ENCODE results near the gene CHMP4B. TPM values are rescaled to one million over a fixed set of nuclear protein-coding genes. Genes with fewer than 3 reads are reported as not detected.

CHMP4B gene
- 100 to 1,000 TPM in 1 of 3 donors, 10 to 100 TPM in 2; 96.0 to 119 (median 99.3) TPM for polyA plus RNA-seq (ENCODE audit: insufficient read length in 3 of 3)
- long read RNA-seq, donor 1, transcript CHMP4B-201 (5 exons, 1,646 nt) = major isoform, 61 of 75 reads
- long read RNA-seq, donor 1, partial matches to known transcripts = 14 of 75 reads
- long read RNA-seq, donor 1, other reads (novel, unspliced or antisense) = 0 of 75 reads
- long read RNA-seq, donor 2, transcript CHMP4B-201 (5 exons, 1,646 nt) = major isoform, 63 of 68 reads
- long read RNA-seq, donor 2, partial matches to known transcripts = 5 of 68 reads
- long read RNA-seq, donor 2, other reads (novel, unspliced or antisense) = 0 of 68 reads
- long read RNA-seq, donor 3, transcript CHMP4B-201 (5 exons, 1,646 nt) = major isoform, 66 of 78 reads
- long read RNA-seq, donor 3, partial matches to known transcripts = 12 of 78 reads
- long read RNA-seq, donor 3, other reads (novel, unspliced or antisense) = 0 of 78 reads
- long read RNA-seq, donor 4, transcript CHMP4B-201 (5 exons, 1,646 nt) = major isoform, 62 of 93 reads
- long read RNA-seq, donor 4, partial matches to known transcripts = 31 of 93 reads
- long read RNA-seq, donor 4, other reads (novel, unspliced or antisense) = 0 of 93 reads
- long read RNA-seq, donor 5, transcript CHMP4B-201 (5 exons, 1,646 nt) = major isoform, 28 of 44 reads
- long read RNA-seq, donor 5, partial matches to known transcripts = 16 of 44 reads
- long read RNA-seq, donor 5, other reads (novel, unspliced or antisense) = 0 of 44 reads
- long read RNA-seq, donor 6, transcript CHMP4B-201 (5 exons, 1,646 nt) = major isoform, 48 of 58 reads
- long read RNA-seq, donor 6, partial matches to known transcripts = 10 of 58 reads
- long read RNA-seq, donor 6, other reads (novel, unspliced or antisense) = 0 of 58 reads
- long read RNA-seq, donor 7, transcript CHMP4B-201 (5 exons, 1,646 nt) = major isoform, 71 of 80 reads
- long read RNA-seq, donor 7, partial matches to known transcripts = 9 of 80 reads
- long read RNA-seq, donor 7, other reads (novel, unspliced or antisense) = 0 of 80 reads
- long read RNA-seq, donor 8, transcript CHMP4B-201 (5 exons, 1,646 nt) = major isoform, 27 of 33 reads
- long read RNA-seq, donor 8, partial matches to known transcripts = 6 of 33 reads
- long read RNA-seq, donor 8, other reads (novel, unspliced or antisense) = 0 of 33 reads
- long read RNA-seq, donor 9, transcript CHMP4B-201 (5 exons, 1,646 nt) = major isoform, 82 of 82 reads
- long read RNA-seq, donor 9, partial matches to known transcripts = 0 of 82 reads
- long read RNA-seq, donor 9, other reads (novel, unspliced or antisense) = 0 of 82 reads
- long read RNA-seq, donor 10, transcript CHMP4B-201 (5 exons, 1,646 nt) = major isoform, 42 of 48 reads
- long read RNA-seq, donor 10, partial matches to known transcripts = 6 of 48 reads
- long read RNA-seq, donor 10, other reads (novel, unspliced or antisense) = 0 of 48 reads
- long read RNA-seq, donor 11, transcript CHMP4B-201 (5 exons, 1,646 nt) = major isoform, 40 of 48 reads
- long read RNA-seq, donor 11, partial matches to known transcripts = 8 of 48 reads
- long read RNA-seq, donor 11, other reads (novel, unspliced or antisense) = 0 of 48 reads
- long read RNA-seq, donor 12, transcript CHMP4B-201 (5 exons, 1,646 nt) = major isoform, 57 of 96 reads
- long read RNA-seq, donor 12, partial matches to known transcripts = 39 of 96 reads
- long read RNA-seq, donor 12, other reads (novel, unspliced or antisense) = 0 of 96 reads
- long read RNA-seq, donor 13, transcript CHMP4B-201 (5 exons, 1,646 nt) = major isoform, 23 of 39 reads
- long read RNA-seq, donor 13, partial matches to known transcripts = 16 of 39 reads
- long read RNA-seq, donor 13, other reads (novel, unspliced or antisense) = 0 of 39 reads
- long read RNA-seq, donor 14, transcript CHMP4B-201 (5 exons, 1,646 nt) = major isoform, 86 of 132 reads
- long read RNA-seq, donor 14, partial matches to known transcripts = 46 of 132 reads
- long read RNA-seq, donor 14, other reads (novel, unspliced or antisense) = 0 of 132 reads
- long read RNA-seq, donor 15, transcript CHMP4B-201 (5 exons, 1,646 nt) = major isoform, 93 of 123 reads
- long read RNA-seq, donor 15, partial matches to known transcripts = 30 of 123 reads
- long read RNA-seq, donor 15, other reads (novel, unspliced or antisense) = 0 of 123 reads
- long read RNA-seq, donor 16, transcript CHMP4B-201 (5 exons, 1,646 nt) = major isoform, 63 of 92 reads
- long read RNA-seq, donor 16, partial matches to known transcripts = 29 of 92 reads
- long read RNA-seq, donor 16, other reads (novel, unspliced or antisense) = 0 of 92 reads

GRCh38 chr20:33810885-33811775, at the start of gene CHMP4B:
Gene CHMP4B (plus strand): TSS chr20:33811348. CDS start chr20:33811469, 121 bp downstream.
- DNase-seq = peak; percentile 99

- DNase-seq = no peak
Measured at GRCh38 chr20:33761698-33762250, 49.4 kb upstream of the CHMP4B start.

GRCh38 chr20:33765099-33765498, 46.0 kb upstream of the CHMP4B start:
- no peak for DNase-seq

- no peak for DNase-seq
Measured at GRCh38 chr20:33765592-33765991, 45.6 kb upstream of the CHMP4B start.

GRCh38 chr20:33766686-33767085, 44.5 kb upstream of the CHMP4B start:
- DNase-seq = no peak

- DNase-seq = no peak
Measured at GRCh38 chr20:33767777-33768138, 43.4 kb upstream of the CHMP4B start.

GRCh38 chr20:33769043-33769442, 42.1 kb upstream of the CHMP4B start:
- DNase-seq = no peak

GRCh38 chr20:33770005-33770404, 41.1 kb upstream of the CHMP4B start:
- DNase-seq = no peak

- no peak for DNase-seq
Measured at GRCh38 chr20:33771938-33772337, 39.2 kb upstream of the CHMP4B start.

- DNase-seq = no peak
Measured at GRCh38 chr20:33772439-33772838, 38.7 kb upstream of the CHMP4B start.

- no peak for DNase-seq
Measured at GRCh38 chr20:33773412-33774089, 37.6 kb upstream of the CHMP4B start.

- no peak for DNase-seq
Measured at GRCh38 chr20:33777816-33778215, 33.3 kb upstream of the CHMP4B start.

- no peak for DNase-seq
Measured at GRCh38 chr20:33781133-33781532, 30.0 kb upstream of the CHMP4B start.

GRCh38 chr20:33781945-33782344, 29.2 kb upstream of the CHMP4B start:
- DNase-seq = no peak

GRCh38 chr20:33783256-33783655, 27.9 kb upstream of the CHMP4B start:
- no peak for DNase-seq

- DNase-seq = no peak
Measured at GRCh38 chr20:33783818-33784217, 27.3 kb upstream of the CHMP4B start.

- DNase-seq = no peak
Measured at GRCh38 chr20:33784225-33784624, 26.9 kb upstream of the CHMP4B start.

GRCh38 chr20:33785503-33785902, 25.6 kb upstream of the CHMP4B start:
- no peak for DNase-seq
